OCI-LY7 (cell line): ENCODE measurements around the gene SARS2. TPM values are rescaled to one million over a fixed set of nuclear protein-coding genes. Genes with fewer than 3 reads are reported as not detected.

ENCODE experiments used
- BruUV-seq: library from RNA; stranded (reverse); fragments of 400-500 nt; replicated peaks from 2 replicates; lab custom pipeline; 2021; lab: Mats Ljungman, UMichigan
- CTCF ChIA-PET: fragments of 300-600 bp; sonication (Branson Sonifier 250); formaldehyde crosslinking; loops from one replicate; lab custom pipeline; 2022; ENCODE audit warnings: antibody characterized with exemption; ENCODE audit not compliant: unreplicated experiment; lab: Charles Lee
- POLR2A ChIA-PET: fragments of 300-600 bp; sonication (Branson Sonifier 250); formaldehyde crosslinking; loops from one replicate; lab custom pipeline; 2022; ENCODE audit warnings: antibody characterized with exemption; lab: Charles Lee
- DNase-seq: peaks from one replicate; pipeline ENCODE4 v3.0.0-alpha.2; 2015; ENCODE audit warnings: low spot score
- H2AFZ ChIP-seq: fragments of 200-600 bp; sonication (generic), shearing (Covaris generic); 2 replicates; pipeline ENCODE4 v1.6.1; 2014; ENCODE audit warnings: mild to moderate bottlenecking, antibody characterized with exemption, low read length, moderate library complexity
- H3K27ac ChIP-seq: fragments of 200-600 bp; sonication (generic); 2 replicates; pipeline ENCODE4 v1.5.1; 2014; ENCODE audit warnings: mixed run types, low read depth, mild to moderate bottlenecking, moderate library complexity, low read length, inconsistent platforms; ENCODE audit not compliant: poor library complexity, severe bottlenecking
- H3K36me3 ChIP-seq: fragments of 200-600 bp; sonication (generic); 2 replicates; pipeline ENCODE4 v1.6.1; 2014; ENCODE audit warnings: mild to moderate bottlenecking, antibody characterized with exemption, low read length, moderate library complexity, mixed read lengths; ENCODE audit not compliant: insufficient read depth
- H3K4me1 ChIP-seq: fragments of 200-600 bp; sonication (generic); 2 replicates; pipeline ENCODE4 v1.5.1; 2014; ENCODE audit warnings: mild to moderate bottlenecking, low read length; ENCODE audit not compliant: insufficient read depth, poor library complexity, severe bottlenecking
- H3K4me2 ChIP-seq: fragments of 200-600 bp; sonication (generic); 2 replicates; pipeline ENCODE4 v1.6.1; 2014; ENCODE audit warnings: mild to moderate bottlenecking, low read length
- H3K4me3 ChIP-seq: fragments of 200-600 bp; sonication (generic); 2 replicates; pipeline ENCODE4 v1.5.1; 2014; ENCODE audit warnings: mild to moderate bottlenecking, low read depth, low read length; ENCODE audit not compliant: poor library complexity, severe bottlenecking
- H3K79me2 ChIP-seq: fragments of 200-600 bp; sonication (generic); 2 replicates; pipeline ENCODE4 v1.6.1; 2016; ENCODE audit warnings: low read depth, mild to moderate bottlenecking, low read length, moderate library complexity, mixed read lengths; ENCODE audit not compliant: insufficient read depth
- H3K9me2 ChIP-seq: fragments of 200-600 bp; sonication (generic); 2 replicates; pipeline ENCODE4 v1.6.1; 2016; ENCODE audit warnings: mild to moderate bottlenecking, low read length, mixed read lengths; ENCODE audit not compliant: insufficient read depth
- H3K9me3 ChIP-seq: fragments of 200-600 bp; sonication (generic); 2 replicates; pipeline ENCODE4 v1.6.1; 2014; ENCODE audit warnings: mild to moderate bottlenecking, mixed run types, low read length, mixed read lengths
- H4K20me1 ChIP-seq: fragments of 200-600 bp; sonication (generic); 2 replicates; pipeline ENCODE4 v1.6.1; 2014; ENCODE audit warnings: mild to moderate bottlenecking, antibody characterized with exemption, low read length, moderate library complexity, mixed read lengths; ENCODE audit not compliant: insufficient read depth
- EZH2phosphoT487 ChIP-seq: fragments of 200-600 bp; sonication (generic); IDR thresholded peaks from 2 replicates; pipeline ENCODE4 v1.6.1; 2018; ENCODE audit warnings: low read depth, borderline replicate concordance, mild to moderate bottlenecking, mixed run types, antibody characterized with exemption, low read length, moderate library complexity, mixed read lengths
- intact Hi-C: fragments of 100-400 bp; cut with micrococcal nuclease; formaldehyde crosslinking; loops from one replicate; pipeline ENCODE4 v1.10.0; 2022; ENCODE audit not compliant: unreplicated experiment
- total RNA-seq, 2 experiments: library from RNA; depleted of rRNA in 1 of 2; stranded (reverse); fragments of >200 nt in 1 of 2; shearing (Covaris generic) in 1 of 2; gene quantifications; 2 replicates each; pipeline ENCODE4 v1.2.3, GENCODE V29; 2014 to 2022
- TF ChIP-seq, protein P1 (sequence below): fragments of 200-600 bp; sonication (generic); conservative IDR thresholded peaks from 2 replicates; pipeline ENCODE4 v1.5.1; 2014; ENCODE audit warnings: mild to moderate bottlenecking, antibody characterized with exemption, low read length, moderate library complexity, mixed read lengths

SARS2 gene
- total RNA-seq, 2 experiments from 2014 or later = 37.7 to 52.8 TPM

DNA sequence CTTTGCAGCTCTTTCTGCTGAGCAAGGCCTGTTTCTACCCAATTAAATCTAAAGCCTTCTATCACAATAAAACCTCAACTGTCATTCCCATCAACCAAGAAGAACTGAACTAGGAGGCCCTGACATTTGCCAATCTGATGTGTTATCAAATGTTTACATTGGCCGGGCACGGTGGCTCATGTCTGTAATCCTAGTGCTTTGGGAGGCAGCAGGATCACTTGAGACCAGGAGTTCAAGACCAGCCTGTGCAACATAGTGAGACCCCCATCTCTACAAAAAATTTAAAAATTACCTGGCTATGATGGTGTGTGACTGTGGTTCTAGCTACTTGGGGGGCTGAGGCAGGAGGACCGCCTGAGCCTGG, 47.7 kb upstream of the SARS2 start:
- BruUV-seq = no TSS peak
- no peak overlapping the region for H3K27ac ChIP-seq
- H3K4me1 ChIP-seq = no peaks in the 10 kb centered on the region
- no peak overlapping the region for H3K4me2 ChIP-seq
- 0 out of 2 replicates have a peak, but pooled peaks cover 10% of the 10 kb centered on the region for H3K9me3 ChIP-seq
- CTCF ChIA-PET = no interaction called here
- no peaks in the 10 kb centered on the region for H3K9me2 ChIP-seq
- no peak overlapping the region for H2AFZ ChIP-seq
- H4K20me1 ChIP-seq = no peaks in the 10 kb centered on the region
- POLR2A ChIA-PET = no interaction called here
- no peak for TF ChIP-seq EZH2phosphoT487
- TF ChIP-seq, protein P1, sequence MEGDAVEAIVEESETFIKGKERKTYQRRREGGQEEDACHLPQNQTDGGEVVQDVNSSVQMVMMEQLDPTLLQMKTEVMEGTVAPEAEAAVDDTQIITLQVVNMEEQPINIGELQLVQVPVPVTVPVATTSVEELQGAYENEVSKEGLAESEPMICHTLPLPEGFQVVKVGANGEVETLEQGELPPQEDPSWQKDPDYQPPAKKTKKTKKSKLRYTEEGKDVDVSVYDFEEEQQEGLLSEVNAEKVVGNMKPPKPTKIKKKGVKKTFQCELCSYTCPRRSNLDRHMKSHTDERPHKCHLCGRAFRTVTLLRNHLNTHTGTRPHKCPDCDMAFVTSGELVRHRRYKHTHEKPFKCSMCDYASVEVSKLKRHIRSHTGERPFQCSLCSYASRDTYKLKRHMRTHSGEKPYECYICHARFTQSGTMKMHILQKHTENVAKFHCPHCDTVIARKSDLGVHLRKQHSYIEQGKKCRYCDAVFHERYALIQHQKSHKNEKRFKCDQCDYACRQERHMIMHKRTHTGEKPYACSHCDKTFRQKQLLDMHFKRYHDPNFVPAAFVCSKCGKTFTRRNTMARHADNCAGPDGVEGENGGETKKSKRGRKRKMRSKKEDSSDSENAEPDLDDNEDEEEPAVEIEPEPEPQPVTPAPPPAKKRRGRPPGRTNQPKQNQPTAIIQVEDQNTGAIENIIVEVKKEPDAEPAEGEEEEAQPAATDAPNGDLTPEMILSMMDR = no peak
- H3K36me3 ChIP-seq = no peaks in the 10 kb centered on the region
- no peak overlapping the region for H3K4me3 ChIP-seq
- DNase-seq = no peak
- intact Hi-C loops = no loop called here
- H3K79me2 ChIP-seq = no peaks in the 10 kb centered on the region

DNA sequence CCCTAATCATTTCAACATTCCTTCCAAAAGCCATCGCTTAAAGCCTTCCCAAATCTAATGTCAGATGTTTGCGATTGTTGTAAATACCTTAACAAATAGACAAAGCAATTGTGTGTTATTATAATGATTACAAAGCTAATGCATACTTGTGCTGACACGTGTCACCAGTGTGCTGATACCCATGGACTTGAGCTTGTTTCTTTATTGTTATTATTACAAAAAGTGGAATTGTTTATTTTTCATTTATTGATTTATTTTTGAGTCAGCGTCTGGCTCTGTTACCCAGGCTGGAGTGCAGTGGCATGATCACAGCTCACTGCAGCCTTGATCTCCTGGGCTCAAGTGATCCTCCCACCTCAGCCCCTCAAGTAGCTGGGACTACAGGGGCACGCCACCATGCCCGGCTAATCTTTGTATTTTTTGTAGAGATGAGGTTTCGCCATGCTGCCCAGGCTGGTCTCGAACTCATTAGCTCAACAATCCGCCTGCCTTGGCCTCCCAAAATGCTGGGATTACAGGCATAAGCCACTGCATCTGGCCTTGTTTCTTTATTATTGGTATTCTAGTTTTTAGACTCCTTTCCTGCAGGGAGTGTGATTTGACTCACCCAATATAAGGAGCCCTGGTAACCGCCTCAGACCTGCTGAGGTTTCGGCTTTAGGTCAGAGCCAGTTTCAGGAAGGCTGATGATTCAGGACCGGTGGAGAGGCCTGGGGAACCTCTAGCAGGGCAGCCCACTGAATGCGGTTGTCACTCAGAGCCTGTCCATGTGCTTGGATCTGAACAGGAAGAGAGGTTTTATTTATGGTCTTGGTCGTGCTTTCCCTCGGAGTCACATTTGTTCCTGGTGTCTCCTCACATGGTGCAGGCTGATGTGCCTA, 47.1 kb upstream of the SARS2 start:
- Histone ChIP-seq H3K4me1 (no peaks in the 10 kb centered on the region), H3K4me3 (no peak overlapping the region), H3K27ac (no peak overlapping the region), H3K9me3 (0 out of 2 replicates have a peak, but pooled peaks cover 10% of the 10 kb centered on the region), H4K20me1 (no peaks in the 10 kb centered on the region), H2AFZ (no peak overlapping the region), H3K4me2 (no peak overlapping the region), H3K9me2 (no peaks in the 10 kb centered on the region), H3K36me3 (no peaks in the 10 kb centered on the region), H3K79me2 (no peaks in the 10 kb centered on the region)
- CTCF ChIA-PET = no interaction called here
- TF ChIP-seq, protein P1 = no peak
- no peak for TF ChIP-seq EZH2phosphoT487
- BruUV-seq = no TSS peak
- POLR2A ChIA-PET = interaction anchor here (0.9 kb wide), 1 partner anchor 464 kb away, joined by 4 read pairs; no protein-coding TSS in a partner anchor
- no peak for DNase-seq
- intact Hi-C loops = no loop called here

DNA sequence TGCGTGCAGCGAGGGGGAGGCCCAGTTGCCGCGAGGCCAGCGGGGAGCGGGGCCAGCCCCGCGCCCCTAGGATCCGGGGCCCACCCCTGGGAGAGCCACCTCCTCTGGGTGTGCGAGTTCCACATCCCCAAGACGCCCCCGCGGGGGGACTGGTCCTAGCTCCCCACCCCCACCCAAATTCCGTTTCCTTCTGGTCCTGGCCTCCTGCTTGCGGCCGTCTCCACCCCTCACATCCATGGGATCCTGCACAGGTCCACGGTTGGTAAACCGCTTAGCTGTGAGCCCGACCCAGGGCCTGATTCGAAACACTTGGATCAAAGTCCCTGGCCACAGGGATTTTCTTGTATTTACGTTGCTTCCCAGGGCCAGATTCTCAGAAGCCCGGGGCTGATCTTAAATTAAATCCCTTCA, 45.3 kb upstream of the SARS2 start:
- DNase-seq = no peak
- intact Hi-C loops = no loop called here
- ChIA-PET CTCF (no interaction called here), POLR2A (no interaction called here)
- Histone ChIP-seq H3K36me3 (no peaks in the 10 kb centered on the region), H3K4me3 (no peak overlapping the region), H2AFZ (no peak overlapping the region), H3K27ac (no peak overlapping the region), H3K9me2 (no peaks in the 10 kb centered on the region), H3K4me1 (no peaks in the 10 kb centered on the region), H3K79me2 (no peaks in the 10 kb centered on the region), H3K9me3 (0 out of 2 replicates have a peak, but pooled peaks cover 6% of the 10 kb centered on the region), H4K20me1 (no peaks in the 10 kb centered on the region), H3K4me2 (no peak overlapping the region)
- BruUV-seq = no TSS peak
- TF ChIP-seq EZH2phosphoT487 = no peak
- TF ChIP-seq, protein P1 = no peak
